ENCODE results near the gene TMA7.
A peak's percentile ranks its signal among the peaks of the same experiment; 100 is the strongest.

The TMA7 gene

DNA sequence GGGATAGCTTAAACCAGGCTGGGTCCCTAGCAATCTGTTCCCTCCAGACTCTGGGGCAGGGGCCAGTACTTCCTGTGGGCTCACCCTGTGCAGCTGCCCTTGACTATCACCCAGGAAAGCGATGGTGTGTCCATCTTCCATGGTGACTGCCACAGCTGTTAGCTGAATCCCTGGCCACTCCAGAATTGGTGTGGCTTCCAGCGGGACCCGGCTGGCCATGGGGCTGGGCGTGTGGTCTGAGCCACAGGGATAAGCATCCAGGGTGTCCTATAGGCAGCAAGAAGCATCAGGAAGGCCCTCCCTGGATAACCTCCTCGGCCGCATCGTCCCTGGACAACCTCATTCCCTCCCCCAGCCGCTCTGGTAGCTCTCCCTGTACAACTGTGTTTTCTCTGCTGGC is 17.4 kb upstream of the TMA7 start:
- no peak for DNase-seq

DNA sequence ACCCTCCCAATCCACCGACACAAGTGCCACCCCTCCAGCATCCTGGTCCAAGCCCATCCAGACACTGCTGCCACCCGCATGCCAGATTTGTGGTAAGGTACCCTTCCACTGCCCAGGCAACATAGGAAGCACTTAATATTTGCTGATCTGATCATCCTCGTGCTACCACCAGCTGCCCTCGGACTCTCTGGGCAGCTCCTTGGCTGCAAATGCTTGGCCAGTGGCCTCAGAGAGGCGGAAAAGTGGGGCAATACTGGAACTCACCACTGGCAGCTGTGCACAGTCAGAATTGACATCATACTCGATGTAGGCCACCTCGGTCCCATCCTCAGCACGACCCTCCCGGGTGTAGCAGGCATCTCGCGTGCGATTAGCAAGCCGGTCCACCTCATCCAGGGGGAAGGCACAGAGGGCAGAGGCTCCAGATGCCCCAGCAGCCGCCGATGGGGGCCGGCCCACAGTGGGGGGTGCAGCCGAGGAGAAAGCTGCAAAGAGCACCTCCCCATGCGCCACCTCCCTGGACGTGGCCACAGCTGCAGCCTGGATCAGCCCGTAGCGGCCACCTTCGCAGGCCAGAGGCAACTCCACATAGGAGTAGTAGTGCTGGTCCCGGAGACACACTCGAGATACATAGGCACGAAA is 16.7 kb upstream of the TMA7 start:
- DNase-seq = peak in 27 of 51 donors; percentile 14 to 71 (median 37)

DNA sequence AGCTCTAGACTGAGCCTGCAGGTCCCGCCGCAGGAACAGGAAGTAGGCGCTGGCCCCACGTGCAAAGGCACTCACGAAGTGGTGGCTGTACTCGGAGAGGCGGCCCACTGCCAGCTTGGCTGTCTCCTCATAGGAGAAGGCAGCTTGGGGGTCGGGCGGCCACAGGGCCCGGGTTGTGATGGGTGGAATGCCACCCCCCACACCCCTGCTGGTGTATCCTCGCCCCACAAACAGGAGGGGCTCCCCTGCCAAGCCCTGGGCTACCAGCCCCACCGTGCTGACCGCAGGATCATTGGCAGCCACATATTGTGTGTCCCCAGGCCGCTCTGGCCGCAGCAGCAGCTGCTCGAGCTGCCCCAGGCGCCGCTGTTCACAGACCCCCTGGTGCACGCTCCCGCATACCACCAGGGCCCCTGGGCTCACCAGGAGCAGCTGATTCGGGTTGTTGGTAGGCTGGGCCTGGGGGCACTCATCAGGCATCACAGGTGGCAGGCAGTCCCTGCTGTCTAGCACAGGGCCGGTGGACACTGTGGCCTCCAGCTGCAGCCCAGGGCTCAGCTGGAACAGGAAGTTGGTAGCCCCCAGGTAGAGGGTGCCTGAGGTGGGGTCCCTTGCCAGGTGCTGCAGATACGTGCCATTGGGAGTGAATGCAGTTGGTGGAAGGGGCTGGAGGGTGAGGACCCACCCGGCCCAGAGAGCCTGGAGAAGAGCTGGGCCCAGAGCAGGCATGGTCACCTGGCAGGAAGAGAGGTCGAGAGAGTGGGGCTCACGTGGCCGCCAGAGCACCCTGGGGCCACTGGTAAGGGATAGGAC is 16.0 kb upstream of the TMA7 start:
- DNase-seq = peak in 26 of 51 donors; percentile 18 to 53 (median 37)

DNA sequence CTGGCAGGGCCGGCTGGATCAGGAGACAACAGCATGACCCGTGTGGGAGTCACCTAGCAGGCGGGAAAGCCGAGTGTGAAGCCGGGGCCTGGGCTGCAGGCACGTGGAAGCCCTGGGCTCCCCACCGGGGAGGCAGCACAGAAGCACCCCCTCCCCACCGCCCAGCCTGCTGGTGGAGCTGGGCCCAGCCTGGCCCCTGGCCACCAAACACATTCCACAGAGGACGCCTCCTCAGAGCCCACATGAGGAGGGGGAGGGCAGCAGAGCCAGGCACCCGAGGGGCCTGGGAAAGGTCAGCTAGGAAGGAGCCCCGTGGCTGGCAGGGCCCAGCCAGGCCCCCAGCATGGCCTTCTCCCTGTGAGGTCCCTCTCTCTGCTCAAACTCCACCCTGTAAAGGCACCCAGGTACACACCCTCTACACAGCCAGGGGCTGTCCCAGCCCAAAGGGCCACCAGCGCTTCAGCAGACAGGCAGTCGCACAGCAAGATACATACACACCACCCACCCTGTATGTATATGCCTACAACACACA is 14.7 kb upstream of the TMA7 start:
- DNase-seq = peak in 41 of 51 donors; percentile 12 to 85 (median 61)

DNA sequence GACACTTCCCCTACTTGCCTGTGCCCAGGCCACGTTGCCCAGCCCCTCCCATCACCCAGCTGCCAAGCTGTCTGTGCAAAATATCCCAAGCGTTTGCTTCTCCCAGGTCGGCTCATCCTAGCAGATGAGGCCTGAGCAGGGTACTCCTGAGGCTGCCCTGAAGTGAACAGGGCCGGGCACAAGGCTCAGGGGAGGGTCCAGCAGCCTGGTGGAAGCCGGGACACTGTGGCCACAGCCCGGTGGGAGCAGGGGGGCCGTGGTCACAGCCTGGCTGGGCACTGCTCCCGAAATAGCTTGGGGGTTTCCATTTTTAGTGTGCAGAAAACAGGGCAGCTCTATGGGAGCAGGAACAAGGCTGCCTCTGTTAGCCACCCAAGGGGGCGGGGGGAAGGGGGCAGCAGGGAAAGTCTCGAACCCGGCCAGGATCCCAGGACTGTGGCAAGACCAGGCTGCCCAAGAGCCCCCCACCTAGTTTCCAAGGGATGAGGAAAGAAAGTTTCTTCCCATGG is 13.6 kb upstream of the TMA7 start:
- peak in 48 of 51 donors; percentile 41 to 98 (median 85) for DNase-seq

DNA sequence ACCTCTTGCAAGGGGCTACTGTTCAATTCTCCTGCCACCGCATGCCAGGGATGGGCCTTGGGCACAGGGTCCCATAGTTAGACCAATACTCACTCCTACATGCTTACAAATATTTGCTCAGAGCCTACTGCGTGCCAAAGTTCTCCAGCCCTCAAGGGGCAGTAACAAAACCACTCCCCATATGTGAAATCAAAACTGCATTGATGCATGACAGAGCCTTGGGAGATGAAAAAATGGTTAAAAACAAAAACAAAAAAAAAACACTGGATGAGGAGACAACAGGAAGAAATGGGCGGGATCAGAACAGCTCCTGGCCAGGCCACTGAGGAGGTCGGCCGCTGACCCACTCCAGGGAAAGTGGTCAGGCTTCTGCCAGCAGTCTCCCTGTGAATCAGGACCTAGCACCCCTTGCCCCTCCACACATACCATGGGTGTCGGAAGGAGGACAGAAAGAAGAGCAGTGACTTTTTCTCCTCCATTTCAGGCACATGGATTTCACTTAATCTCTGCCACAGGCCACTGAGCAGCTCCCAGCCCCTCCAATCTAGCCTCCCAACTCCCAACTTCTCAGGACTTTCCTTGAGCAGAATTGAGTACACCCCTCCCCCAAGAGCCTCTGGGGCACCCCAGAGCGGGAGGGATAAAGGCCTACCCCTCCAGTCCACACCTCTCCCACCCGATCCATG is 13.0 kb upstream of the TMA7 start:
- peak in 18 of 51 donors; percentile 12 to 78 (median 46) for DNase-seq

DNA sequence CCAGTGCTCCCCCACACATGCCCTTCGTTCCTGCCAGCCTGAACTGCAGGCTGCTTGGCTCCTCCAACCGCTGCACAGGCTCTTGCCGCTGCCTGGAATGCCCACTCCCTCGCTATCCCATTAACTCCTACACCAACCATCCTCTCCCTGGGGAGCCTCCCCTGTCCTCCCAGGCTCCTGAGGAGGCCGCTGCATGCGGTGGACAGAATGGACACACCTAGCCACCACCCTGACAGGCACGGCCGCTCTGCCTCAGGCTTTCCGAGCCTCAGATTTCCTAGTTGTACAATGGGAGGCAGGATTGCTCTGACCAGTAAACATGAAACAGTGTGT is 12.5 kb upstream of the TMA7 start:
- DNase-seq = peak in 19 of 51 donors; percentile 23 to 77 (median 37)

DNA sequence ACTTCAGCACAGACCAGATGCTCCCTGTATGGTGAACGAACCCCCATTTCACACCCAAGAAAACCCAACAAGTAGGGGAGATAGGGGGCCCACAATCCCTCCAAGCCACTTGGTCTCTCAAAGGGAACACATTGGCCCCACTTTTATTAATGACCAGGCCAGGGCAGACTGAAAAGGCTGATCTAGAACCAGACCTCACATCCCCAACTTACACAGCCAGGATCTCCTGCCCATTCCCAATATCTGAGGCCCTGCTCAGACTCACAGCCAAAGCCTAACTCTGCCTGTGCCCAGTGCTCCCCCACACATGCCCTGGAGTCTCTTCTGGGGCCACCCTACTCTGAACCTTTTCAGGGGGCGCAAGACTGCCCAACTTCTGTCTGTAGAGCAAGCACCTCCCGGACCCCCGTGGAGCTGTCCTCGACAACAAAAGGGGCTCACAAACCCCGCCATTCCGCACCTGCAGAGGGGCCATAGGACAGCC is 11.9 kb upstream of the TMA7 start:
- DNase-seq = peak in 3 of 51 donors; percentile 29 to 50 (median 37)

DNA sequence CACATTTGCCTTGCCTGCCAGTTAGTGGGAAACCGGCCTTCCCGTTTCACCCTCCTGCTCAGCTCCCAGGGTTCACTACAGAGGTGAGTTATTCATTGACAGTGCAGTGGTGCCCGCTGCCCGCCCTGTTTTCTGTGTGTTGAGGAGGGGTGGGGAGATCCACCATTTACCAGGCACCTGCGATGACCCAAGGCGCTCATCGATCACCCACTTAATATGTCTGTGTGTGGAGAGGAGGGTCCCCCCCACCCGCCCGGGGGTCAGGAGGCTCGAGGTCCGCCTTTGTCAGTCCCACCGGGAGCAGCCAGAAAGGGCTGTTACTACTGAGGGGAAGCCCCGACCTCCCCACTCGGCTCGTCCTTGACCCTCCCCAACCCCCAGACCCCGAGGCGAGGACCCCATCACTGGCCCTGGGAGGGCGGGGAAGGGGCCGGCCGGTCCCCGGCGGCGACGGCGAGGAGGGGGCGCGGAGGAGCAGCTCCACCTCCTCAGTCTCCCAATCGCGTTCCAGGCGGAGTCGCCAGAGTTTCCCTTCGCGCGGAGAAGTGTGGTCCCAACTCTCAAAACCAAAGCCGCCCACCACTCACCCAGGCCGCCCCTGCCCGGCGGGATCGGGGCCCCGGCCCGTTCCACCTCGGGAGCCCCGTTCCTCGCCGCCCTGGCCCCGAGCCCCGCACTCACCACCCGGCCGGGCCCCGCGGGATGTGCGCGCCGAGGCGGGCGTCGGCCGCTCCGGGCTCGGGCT is 11.3 kb upstream of the TMA7 start:
- DNase-seq = peak in 34 of 51 donors; percentile 17 to 75 (median 58)

DNA sequence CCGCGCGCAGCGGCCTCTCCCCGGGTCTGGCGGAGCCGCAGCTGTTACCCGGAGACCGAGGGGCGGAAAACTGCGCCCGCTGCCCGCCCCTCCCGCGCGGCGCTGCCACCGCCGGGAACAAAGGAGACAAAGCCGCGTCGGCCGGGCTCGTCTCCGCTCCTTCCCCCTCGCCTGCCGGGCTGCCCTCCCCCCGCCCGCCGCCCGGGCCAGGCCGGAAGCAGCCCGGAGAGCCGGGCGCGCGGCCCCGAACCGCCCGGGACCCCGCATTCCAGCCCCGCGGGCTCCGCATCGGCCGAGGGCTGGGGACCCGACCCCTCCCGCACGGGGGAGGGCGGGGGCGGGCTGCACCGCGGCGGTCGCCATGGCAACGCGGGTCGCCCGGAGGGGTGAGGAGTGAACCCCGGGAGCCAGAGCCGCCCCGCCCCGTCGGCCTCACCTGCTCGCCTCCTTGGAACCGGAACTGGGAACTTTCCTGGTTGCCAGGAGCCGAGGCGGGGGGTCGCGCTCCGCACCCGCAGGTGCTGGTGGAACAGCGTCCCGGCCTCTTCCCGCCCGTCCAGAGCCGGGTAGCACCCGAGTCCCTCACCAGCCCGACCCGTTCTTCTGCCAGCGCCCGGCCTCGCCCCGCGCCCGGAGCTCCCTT is 10.6 kb upstream of the TMA7 start:
- DNase-seq = peak in 47 of 51 donors; percentile 30 to 89 (median 74)

DNA sequence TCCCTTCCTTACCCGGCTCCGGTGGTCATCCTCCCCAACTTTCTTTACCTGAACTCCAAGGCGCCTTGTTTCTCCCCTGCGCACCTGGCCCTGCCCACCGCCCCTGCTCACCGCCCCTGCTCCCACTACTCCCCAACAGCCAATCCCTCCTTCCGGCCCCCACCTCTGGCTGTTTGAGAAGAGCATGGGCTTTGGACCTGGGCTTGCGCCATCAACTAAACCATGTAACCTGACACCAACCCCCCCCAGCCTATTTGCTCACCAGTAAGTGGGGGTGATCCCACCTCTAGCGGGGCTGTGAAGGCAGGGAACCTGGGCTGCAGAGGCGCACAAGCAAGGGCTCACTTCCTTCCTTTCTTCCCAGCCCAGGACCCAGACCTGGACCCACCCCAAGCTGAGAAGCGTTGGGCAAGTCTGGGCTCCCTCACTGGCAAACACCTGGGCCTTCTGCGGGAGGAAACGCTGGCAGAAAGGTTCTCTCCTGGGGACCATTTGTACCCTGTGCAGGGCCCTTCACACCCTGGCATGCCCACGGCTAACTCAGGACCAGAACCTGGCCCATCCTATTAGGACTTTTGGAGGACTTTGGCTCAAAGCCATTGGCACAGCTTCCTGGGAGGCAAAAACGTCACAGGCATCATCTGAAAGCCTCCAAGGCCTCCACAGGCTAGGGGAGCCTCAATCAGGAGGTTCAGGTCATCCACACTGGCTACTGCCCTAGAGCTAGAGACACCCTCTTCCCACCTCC is 9.9 kb upstream of the TMA7 start, which contains the start of gene PLXNB1:
Gene PLXNB1, minus strand, starts transcription at position 127 of the 748 bp plus-strand sequence. CDS start 5,475 bp downstream, outside the sequence.
- peak in 8 of 51 donors; percentile 18 to 38 (median 31) for DNase-seq

DNA sequence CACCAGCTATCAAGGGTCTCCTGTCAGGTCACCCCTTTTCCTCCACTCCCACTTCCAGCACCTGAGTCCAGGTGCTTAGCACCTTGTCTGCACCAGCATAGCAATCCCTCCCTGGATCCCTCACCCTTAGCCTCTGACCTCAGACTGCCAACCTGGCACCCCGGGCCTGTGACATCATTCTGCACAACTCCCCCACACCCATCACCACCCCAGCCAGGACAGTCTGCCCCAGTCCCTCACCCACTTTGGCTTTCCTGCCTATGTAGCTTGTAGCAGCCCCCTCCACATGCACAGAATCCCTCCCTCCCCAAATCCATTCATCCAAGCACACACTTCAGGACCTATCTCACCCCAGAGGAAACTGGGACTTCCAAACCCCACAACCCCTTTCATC is 9.4 kb upstream of the TMA7 start:
- no peak for DNase-seq

DNA sequence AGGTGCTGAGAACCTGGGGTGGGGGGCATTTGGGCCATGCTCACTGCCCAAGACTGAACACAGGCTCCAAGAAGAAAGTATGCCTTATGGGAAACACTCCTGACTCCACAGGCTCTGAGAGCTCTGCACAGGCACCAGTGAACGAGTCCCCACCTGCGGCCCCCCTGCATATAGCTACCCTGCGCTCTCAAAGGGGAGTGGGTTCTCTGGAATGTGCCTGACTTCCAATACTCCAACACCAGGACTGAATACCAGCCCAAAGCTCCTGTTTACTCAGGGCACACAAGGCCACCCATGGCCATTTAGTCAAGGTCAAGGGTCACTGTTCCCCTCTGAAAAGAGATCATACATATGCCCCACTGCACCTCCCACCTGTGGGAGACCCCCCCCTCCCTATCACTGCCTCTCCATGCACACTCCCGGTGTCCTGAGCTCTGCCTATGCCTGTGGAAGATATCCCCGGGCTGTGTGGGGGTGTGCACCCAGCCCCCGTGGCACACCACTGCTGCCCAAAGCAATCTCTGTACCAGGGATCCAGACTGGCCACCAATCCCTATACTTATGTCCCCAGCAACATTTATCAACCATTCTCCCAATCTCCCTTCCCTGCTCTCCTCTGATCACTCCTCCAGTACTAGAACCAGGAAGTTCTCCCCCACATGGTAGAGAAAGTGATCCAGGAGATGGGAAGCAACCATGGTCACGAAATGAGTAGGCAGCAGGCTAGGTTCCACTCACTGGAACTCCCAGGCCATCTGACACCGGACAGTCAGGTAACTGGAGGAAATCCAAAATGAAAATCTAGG is 8.6 kb upstream of the TMA7 start:
- DNase-seq = no peak

DNA sequence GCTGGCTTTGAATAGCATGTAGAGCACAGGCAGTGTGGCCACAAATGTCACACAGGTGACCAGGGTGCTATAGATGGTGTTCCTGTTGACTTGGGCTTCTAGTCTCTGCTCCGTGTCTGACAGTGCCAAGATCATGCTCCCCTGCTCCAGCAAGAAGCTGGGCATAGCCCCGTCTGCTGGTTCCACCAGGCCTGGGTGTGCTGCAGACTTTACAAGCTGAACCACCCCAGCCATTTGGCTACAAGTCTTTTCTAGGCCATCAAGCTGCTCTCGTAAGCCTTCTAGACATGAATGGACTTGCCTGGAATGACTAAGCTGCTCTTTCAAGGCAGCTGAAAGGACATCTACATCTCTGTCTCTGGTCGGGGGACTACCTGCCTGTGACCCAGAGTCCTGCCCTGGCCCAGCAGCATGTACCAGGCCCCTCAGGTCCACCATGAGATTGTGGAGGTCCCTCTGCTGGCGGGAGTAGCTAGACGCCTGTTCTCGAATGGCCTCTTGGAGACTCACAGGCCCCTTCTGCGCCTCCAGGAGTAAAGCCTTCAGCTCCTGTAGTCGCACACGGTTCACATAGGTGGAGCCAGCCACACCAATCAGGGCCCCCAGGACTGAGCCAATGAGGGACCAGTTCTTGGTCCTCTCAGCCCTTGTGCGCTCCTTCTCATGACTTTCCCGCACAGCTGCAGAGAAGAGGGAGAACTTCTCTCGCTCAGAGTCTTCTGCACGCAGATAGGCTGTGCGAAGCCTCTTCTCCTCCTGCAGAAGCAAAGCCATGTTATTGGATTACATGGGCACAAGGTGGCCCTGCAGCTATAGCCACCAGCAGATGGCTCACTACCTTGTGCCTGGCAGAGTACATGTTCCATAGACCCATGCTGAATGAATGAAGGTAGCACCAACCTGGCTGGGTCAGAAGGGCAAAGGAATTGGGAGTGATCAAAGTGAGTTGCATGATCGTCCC is 7.4 kb upstream of the TMA7 start:
- DNase-seq = peak in 1 of 51 donors; percentile 10

DNA sequence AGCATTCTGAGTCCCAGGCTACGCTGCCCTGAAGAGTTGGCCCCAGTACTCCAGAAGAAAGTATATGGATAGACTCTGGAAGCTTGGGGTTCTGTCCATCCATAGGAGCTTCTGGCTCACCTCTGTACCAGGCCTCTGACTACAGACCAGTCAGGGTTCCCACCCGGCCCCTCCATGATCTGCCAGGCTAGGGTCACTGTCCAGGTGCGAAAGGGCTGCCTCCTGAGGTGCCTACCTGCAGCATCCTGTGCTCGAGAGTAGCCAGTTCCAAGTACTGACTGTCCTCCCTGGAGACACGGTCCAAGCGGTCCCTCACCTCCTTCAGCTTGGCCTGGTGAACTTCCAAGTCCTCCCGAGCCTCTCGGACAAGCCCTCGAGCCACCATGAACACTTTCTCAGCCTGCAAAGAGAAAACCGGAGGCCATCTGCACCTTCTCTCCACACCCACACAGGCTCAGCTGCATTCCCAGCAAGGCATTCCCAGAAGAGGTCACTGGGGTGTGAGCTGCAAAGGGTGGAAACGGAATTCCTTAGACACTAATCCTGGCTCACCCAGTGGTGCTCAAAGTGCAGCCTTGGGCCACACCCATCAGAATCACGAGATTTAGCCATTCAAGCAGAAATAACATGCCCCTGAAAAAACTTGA is 6.5 kb upstream of the TMA7 start:
- DNase-seq = no peak

DNA sequence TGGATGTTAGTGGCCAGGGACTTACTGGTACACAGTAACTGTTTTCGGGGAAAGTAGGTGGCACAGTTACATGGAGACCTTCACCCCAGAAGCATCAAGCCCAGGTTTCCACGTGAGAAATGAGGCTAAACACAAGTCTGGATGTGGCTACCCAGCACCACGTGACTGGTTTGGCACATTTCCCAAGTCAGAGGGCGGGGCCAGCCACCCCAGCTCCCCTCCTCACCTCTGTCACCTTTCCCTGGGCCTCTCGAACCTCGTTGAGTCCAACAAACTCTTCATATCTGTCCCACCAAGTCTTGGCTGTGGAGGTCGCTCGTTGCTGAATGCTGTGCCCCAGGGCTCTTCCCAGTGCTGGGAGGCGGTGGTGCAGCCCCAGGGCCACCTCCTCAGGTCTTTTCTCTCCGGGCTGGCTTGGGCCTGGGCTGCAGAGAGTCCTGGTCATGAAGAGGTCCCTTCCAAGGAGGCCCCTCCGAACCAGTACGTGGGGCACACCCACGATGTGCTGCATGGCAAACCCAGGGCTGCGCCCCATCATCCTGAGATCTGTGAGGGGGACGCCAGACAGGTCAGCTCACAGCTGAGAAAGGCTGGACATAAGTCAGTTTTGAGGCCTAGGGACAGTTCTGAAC is 5.3 kb upstream of the TMA7 start:
- no peak for DNase-seq

Measured in hypothalamus (tissue), 51 donors.